KOPT-K1 (cell line): Measurements from ENCODE around the gene SYT15.
"Not testable (repeated sequence)": the region's sequence is repeated elsewhere in the genome, so short reads cannot be mapped to it uniquely, and the experiment has no call there.

ENCODE experiments used
- H3K27ac ChIP-seq: fragments of 200-600 bp; sonication (generic); 2 replicates; pipeline ENCODE4 v1.5.1; 2016; ENCODE audit warnings: antibody characterized with exemption, mild to moderate bottlenecking, low read depth, low read length; ENCODE audit not compliant: poor library complexity, severe bottlenecking
- H3K36me3 ChIP-seq: fragments of 200-600 bp; sonication (generic); 2 replicates; pipeline ENCODE4 v1.5.1; 2017; ENCODE audit warnings: antibody characterized with exemption, mild to moderate bottlenecking, low read length, moderate library complexity; ENCODE audit not compliant: insufficient read depth
- H3K9me3 ChIP-seq: fragments of 200-600 bp; sonication (generic); 2 replicates; pipeline ENCODE4 v1.5.1; 2017; ENCODE audit warnings: antibody characterized with exemption, low read length, mild to moderate bottlenecking; ENCODE audit not compliant: insufficient read depth, poor library complexity, severe bottlenecking

Gene SYT15

GRCh38 chr10:46589589-46589988, 10.7 kb downstream of the SYT15 start:
- not testable (repeated sequence) for H3K27ac ChIP-seq, H3K36me3 ChIP-seq

GRCh38 chr10:46591053-46591452, 12.1 kb downstream of the SYT15 start:
- H3K27ac ChIP-seq, H3K9me3 ChIP-seq, H3K36me3 ChIP-seq: not testable (repeated sequence)

More at GRCh38 chr10:46589589-46589988, 10.7 kb downstream of the SYT15 start:
- not testable (repeated sequence) for H3K9me3 ChIP-seq

GRCh38 chr10:46593307-46593706, 14.4 kb downstream of the SYT15 start:
- H3K36me3 ChIP-seq, H3K27ac ChIP-seq, H3K9me3 ChIP-seq: not testable (repeated sequence)

- H3K9me3 ChIP-seq, H3K27ac ChIP-seq: not testable (repeated sequence)
Measured at GRCh38 chr10:46594453-46595063, 15.6 kb downstream of the SYT15 start.

GRCh38 chr10:46596570-46596969, 17.6 kb downstream of the SYT15 start:
- H3K9me3 ChIP-seq, H3K36me3 ChIP-seq, H3K27ac ChIP-seq: not testable (repeated sequence)

More at GRCh38 chr10:46594453-46595063, 15.6 kb downstream of the SYT15 start:
- H3K36me3 ChIP-seq = not testable (repeated sequence)

- not testable (repeated sequence) for H3K27ac ChIP-seq, H3K9me3 ChIP-seq, H3K36me3 ChIP-seq
Measured at GRCh38 chr10:46597616-46598246, 18.8 kb downstream of the SYT15 start.

GRCh38 chr10:46600516-46600915, 21.6 kb downstream of the SYT15 start:
- not testable (repeated sequence) for H3K9me3 ChIP-seq, H3K36me3 ChIP-seq, H3K27ac ChIP-seq

GRCh38 chr10:46615540-46615939, 36.6 kb downstream of the SYT15 start:
- H3K27ac ChIP-seq, H3K36me3 ChIP-seq, H3K9me3 ChIP-seq: not testable (repeated sequence)

GRCh38 chr10:46616227-46616626, 37.3 kb downstream of the SYT15 start:
- not testable (repeated sequence) for H3K27ac ChIP-seq, H3K36me3 ChIP-seq, H3K9me3 ChIP-seq

- not testable (repeated sequence) for H3K27ac ChIP-seq, H3K9me3 ChIP-seq, H3K36me3 ChIP-seq
Measured at GRCh38 chr10:46617134-46617533, 38.2 kb downstream of the SYT15 start.

- H3K27ac ChIP-seq, H3K9me3 ChIP-seq, H3K36me3 ChIP-seq: not testable (repeated sequence)
Measured at GRCh38 chr10:46617913-46618312, 39.0 kb downstream of the SYT15 start.

- H3K27ac ChIP-seq, H3K9me3 ChIP-seq: not testable (repeated sequence)
Measured at GRCh38 chr10:46623899-46624654, 45.1 kb downstream of the SYT15 start.

GRCh38 chr10:46629805-46630204, 50.9 kb downstream of the SYT15 start:
- H3K9me3 ChIP-seq, H3K27ac ChIP-seq, H3K36me3 ChIP-seq: not testable (repeated sequence)

More at GRCh38 chr10:46623899-46624654, 45.1 kb downstream of the SYT15 start:
- not testable (repeated sequence) for H3K36me3 ChIP-seq

GRCh38 chr10:46630816-46631215, 51.9 kb downstream of the SYT15 start:
- H3K27ac ChIP-seq, H3K9me3 ChIP-seq, H3K36me3 ChIP-seq: not testable (repeated sequence)

GRCh38 chr10:46631683-46632082, 52.8 kb downstream of the SYT15 start:
- not testable (repeated sequence) for H3K36me3 ChIP-seq, H3K9me3 ChIP-seq, H3K27ac ChIP-seq

GRCh38 chr10:46634698-46635097, 55.8 kb downstream of the SYT15 start:
- not testable (repeated sequence) for H3K27ac ChIP-seq, H3K36me3 ChIP-seq, H3K9me3 ChIP-seq
